GM18511 (cell line): ENCODE data around the gene USP17L29.
A peak's percentile ranks its signal among the peaks of the same experiment; 100 is the strongest.
"Not testable (repeated sequence)": the region's sequence is repeated elsewhere in the genome, so short reads cannot be mapped to it uniquely, and the experiment has no call there.

ENCODE experiments used
- ATAC-seq: cut with Tn5 transposase; IDR thresholded peaks from one replicate; pipeline ENCODE4 v1.9.1; 2021; ENCODE audit warnings: mild to moderate bottlenecking, moderate library complexity; ENCODE audit not compliant: unreplicated experiment

USP17L29 gene

GRCh38 chr4:9353338-9353737, at the start of gene USP17L29:
Gene USP17L29 (plus strand): TSS chr4:9353638. CDS start chr4:9353638, 0 bp downstream.
- ATAC-seq = not testable (repeated sequence)

- ATAC-seq = not testable (repeated sequence)
Measured at GRCh38 chr4:9324191-9324590, 29.2 kb upstream of the USP17L29 start.

- ATAC-seq = not testable (repeated sequence)
Measured at GRCh38 chr4:9324865-9325264, 28.6 kb upstream of the USP17L29 start, which contains the start of gene USP17L24. Gene USP17L24 (plus strand): TSS chr4:9325165. CDS start chr4:9325165, 0 bp downstream.

DNA sequence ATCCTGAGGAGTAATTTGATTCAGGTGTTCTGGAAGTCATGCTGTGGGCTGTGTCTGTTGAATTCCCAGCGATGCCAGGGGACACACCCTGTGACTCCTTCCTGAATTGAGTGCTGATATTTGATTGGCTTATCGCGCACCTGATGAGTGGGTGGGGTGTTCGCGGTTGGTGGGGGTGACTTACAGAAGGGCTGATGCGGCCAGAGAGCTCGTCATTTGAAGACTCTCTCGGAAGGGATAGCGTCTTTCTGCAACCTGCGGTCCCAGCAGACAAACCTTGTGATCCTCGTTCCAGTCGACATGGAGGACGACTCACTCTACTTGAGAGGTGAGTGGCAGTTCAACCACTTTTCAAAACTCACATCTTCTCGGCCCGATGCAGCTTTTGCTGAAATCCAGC, 23.8 kb upstream of the USP17L29 start, which contains the start of gene USP17L25:
USP17L25 (plus strand) TSS at position 301 of the 400 bp plus-strand sequence; CDS start at position 301, 0 bp downstream.
- not testable (repeated sequence) for ATAC-seq

GRCh38 chr4:9334358-9334757, 19.1 kb upstream of the USP17L29 start, which contains the start of gene USP17L26:
Gene USP17L26 (plus strand): TSS chr4:9334658. CDS start chr4:9334658, 0 bp downstream.
- not testable (repeated sequence) for ATAC-seq

DNA sequence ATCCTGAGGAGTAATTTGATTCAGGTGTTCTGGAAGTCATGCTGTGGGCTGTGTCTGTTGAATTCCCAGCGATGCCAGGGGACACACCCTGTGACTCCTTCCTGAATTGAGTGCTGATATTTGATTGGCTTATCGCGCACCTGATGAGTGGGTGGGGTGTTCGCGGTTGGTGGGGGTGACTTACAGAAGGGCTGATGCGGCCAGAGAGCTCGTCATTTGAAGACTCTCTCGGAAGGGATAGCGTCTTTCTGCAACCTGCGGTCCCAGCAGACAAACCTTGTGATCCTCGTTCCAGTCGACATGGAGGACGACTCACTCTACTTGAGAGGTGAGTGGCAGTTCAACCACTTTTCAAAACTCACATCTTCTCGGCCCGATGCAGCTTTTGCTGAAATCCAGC, 14.3 kb upstream of the USP17L29 start, which contains the start of gene USP17L5:
USP17L5 (plus strand) TSS at position 301 of the 400 bp plus-strand sequence; CDS start at position 301, 0 bp downstream.
- not testable (repeated sequence) for ATAC-seq

DNA sequence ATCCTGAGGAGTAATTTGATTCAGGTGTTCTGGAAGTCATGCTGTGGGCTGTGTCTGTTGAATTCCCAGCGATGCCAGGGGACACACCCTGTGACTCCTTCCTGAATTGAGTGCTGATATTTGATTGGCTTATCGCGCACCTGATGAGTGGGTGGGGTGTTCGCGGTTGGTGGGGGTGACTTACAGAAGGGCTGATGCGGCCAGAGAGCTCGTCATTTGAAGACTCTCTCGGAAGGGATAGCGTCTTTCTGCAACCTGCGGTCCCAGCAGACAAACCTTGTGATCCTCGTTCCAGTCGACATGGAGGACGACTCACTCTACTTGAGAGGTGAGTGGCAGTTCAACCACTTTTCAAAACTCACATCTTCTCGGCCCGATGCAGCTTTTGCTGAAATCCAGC, 9.6 kb upstream of the USP17L29 start, which contains the start of gene USP17L27:
USP17L27 (plus strand) TSS at position 301 of the 400 bp plus-strand sequence; CDS start at position 301, 0 bp downstream.
- ATAC-seq = not testable (repeated sequence)

DNA sequence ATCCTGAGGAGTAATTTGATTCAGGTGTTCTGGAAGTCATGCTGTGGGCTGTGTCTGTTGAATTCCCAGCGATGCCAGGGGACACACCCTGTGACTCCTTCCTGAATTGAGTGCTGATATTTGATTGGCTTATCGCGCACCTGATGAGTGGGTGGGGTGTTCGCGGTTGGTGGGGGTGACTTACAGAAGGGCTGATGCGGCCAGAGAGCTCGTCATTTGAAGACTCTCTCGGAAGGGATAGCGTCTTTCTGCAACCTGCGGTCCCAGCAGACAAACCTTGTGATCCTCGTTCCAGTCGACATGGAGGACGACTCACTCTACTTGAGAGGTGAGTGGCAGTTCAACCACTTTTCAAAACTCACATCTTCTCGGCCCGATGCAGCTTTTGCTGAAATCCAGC, 4.8 kb upstream of the USP17L29 start, which contains the start of gene USP17L28:
USP17L28 (plus strand) TSS at position 301 of the 400 bp plus-strand sequence; CDS start at position 301, 0 bp downstream.
- ATAC-seq = not testable (repeated sequence)

- ATAC-seq = not testable (repeated sequence)
Measured at GRCh38 chr4:9350866-9351265, 2.6 kb upstream of the USP17L29 start.

DNA sequence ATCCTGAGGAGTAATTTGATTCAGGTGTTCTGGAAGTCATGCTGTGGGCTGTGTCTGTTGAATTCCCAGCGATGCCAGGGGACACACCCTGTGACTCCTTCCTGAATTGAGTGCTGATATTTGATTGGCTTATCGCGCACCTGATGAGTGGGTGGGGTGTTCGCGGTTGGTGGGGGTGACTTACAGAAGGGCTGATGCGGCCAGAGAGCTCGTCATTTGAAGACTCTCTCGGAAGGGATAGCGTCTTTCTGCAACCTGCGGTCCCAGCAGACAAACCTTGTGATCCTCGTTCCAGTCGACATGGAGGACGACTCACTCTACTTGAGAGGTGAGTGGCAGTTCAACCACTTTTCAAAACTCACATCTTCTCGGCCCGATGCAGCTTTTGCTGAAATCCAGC, 9.4 kb downstream of the USP17L29 start, which contains the start of gene USP17L30:
USP17L30 (plus strand) TSS at position 301 of the 400 bp plus-strand sequence; CDS start at position 301, 0 bp downstream.
- not testable (repeated sequence) for ATAC-seq

DNA sequence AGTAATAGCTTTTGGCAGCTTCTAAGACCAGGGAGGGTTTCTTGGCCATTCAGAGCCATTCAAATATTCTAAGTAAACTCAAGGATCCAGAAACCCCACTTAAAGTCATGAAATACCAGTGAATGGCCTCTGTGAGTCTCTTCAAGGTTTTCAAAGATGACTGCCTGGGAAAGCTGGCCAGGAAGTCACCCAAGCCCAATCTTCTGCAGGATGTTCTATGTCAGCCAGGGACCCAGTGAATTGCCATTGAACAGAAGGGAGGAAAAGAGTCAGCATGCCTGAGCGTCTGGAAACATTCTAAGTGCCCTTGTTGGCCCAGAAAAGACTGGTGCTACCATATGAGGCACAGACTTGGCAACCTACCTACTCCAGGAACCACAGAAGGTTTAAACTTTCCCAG, 26.4 kb downstream of the USP17L29 start:
- not testable (repeated sequence) for ATAC-seq

GRCh38 chr4:9381012-9381534, 27.6 kb downstream of the USP17L29 start:
- ATAC-seq = peak; percentile 51

GRCh38 chr4:9384126-9384525, 30.7 kb downstream of the USP17L29 start:
- ATAC-seq = no peak

DNA sequence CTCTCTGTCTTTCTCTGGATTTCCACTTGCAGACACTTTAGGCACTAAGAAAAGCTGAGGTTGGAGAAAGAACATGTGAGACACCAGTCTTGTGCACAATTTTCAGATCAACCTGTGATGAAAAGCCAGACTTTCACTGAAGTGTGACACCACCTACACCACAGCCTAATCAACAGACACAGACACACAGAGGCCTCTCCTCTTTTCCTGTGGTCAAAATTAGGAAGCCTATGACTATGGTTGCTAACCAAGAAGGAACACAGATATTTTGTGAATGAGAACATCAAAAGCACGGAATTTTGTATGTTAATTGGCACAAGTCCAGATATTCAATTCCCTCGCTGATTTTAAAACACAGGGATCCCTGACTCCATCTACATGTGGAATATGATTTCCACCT, 35.6 kb downstream of the USP17L29 start:
- ATAC-seq = not testable (repeated sequence)
